Measurements from ENCODE around the gene FNTB. TPM values are rescaled to one million over a fixed set of nuclear protein-coding genes. Genes with fewer than 3 reads are reported as not detected.
"Not testable (repeated sequence)": the region's sequence is repeated elsewhere in the genome, so short reads cannot be mapped to it uniquely, and the experiment has no call there.

The FNTB gene
- total RNA-seq, 1 donor from 2014 or later, result 15.8 TPM

DNA sequence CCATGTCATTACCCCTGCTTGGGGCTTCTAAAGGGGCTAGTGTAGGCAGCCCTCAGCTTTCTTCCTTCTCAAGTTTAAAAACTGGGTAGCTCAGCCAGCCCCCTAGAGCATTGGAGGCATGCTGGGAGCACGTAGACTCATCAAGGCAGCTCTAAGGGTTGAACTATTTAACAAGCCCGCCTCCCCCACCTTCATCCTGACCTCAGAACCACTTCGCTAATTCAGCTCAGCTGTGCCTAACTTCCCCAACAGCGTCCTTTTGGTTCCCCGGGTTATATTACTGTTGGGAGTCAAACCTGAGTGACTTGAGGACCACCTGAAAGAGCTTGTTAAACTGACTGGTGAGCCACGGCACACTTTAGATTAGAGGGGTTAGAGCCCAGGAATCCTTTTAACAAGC lies 85.6 kb downstream of the FNTB start:
- intact Hi-C loops (cut with DNase I), result no loop called here
- DNase-seq, result no peak
- ATAC-seq (ENCODE audit: poor library complexity), result no peak

- ATAC-seq (ENCODE audit: poor library complexity), result peak; percentile 50
- DNase-seq, result no peak
- intact Hi-C loops (cut with DNase I), result no loop called here
Measured at GRCh38 chr14:65072937-65073336, 86.2 kb downstream of the FNTB start.

DNA sequence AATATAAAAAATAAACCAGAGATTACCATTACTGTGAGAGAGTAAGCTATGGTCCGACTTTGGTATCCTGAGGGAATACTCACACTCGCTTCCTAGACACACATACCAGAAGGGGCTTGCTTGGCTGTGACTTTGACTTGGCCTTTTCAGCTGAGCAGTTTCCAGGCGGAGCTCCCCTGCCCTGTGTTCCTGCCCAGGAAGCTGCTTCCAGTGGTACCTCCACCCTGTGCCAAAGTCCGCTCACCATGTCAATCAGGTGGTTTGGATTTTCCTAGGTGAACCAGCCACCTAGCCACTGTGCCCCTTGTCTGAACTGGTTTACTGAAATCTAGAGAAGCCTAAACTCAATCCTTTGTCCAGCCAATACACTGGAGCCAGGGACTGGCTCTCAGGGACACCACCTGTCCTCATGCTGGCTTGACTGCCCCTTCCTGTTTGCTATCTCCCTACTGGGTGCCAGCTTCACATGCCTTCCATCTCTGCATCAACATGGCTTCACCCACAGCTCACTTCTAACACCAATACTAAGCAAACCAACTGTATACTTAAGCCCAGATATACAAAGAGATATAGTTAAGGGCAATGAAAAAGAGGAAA lies 87.0 kb downstream of the FNTB start:
- peak; percentile 42 for ATAC-seq (ENCODE audit: poor library complexity)
- no peak for DNase-seq
- intact Hi-C loops (cut with DNase I), result no loop called here

DNA sequence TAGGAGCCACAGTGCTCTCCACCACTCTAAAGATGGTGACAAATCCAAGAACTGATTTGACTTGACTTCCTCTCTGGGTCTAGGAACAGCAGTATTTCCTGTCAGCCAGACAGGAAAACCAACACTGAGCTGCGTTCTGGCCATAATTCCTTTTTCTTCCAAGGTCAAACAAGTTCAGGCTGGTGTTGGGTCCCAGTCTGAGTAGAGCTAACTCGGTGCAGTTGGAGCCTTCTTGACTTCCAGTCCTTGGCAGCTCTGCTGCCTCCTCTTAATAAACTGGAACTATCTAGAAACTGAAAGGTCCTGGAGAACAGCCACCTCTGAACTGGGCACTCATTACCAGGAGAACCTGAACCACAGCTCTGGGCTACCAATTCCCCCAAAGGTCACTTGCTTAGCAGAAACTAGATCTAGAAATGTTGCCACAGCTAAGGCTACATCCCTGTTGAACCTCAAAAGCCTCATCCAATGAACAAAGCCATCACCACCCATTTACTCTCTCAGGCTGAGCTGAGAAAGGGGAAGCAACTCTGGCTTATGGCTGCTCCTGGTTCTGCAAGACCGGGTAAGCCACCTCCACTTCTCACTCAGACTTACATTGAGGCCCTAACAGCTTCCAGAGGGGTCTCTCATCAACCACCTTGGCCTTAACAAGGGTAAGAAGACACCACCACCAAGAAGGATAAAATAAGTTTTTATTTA lies 87.9 kb downstream of the FNTB start:
- DNase-seq (no peak), ATAC-seq (ENCODE audit: poor library complexity) (peak; percentile 13)
- intact Hi-C loops (cut with DNase I), result no loop called here

GRCh38 chr14:65075628-65076325 lies 89.1 kb downstream of the FNTB start:
- intact Hi-C loops (cut with DNase I), result no loop called here
- no peak for DNase-seq
- no peak for ATAC-seq (ENCODE audit: poor library complexity)

DNA sequence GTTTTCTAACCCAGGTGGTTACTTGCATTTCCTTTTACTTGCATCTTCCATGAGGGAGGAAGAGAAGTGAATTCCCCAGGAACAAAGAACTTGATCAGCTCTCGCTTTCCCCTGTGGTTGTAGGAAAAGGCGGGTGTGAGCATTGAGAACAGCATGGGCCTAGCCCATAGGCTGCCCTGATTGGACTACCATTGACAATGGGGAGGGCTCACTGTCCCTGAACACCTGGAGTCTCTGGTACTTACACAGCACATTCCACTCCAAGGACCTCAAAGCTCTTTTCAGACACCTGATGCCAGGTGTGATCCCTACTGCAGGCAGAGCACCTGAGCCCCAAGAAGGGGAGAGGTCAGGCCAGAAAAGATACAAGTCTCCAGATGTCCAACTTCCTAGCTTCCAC lies 90.6 kb downstream of the FNTB start:
- ATAC-seq (ENCODE audit: poor library complexity), result no peak
- intact Hi-C loops (cut with DNase I), result no loop called here
- DNase-seq, result no peak

DNA sequence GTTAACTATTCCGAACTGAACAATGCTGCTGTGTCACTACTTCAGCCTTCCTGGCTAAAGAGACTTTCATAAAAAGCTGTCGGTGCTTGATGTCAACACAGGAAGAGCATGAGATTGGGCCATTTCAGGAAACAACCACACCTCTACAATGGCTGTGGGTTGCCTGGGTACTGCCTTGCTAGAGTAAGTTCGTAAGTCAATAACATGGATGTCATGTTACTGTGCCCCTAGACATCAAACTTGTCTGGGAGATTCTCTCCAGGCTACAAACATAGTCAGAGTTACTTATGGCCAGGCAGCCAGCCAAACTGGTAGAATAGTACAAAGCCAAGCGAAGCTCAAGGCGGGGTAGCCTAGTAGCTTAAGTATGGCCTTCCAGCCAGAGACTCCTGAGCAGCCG lies 92.5 kb downstream of the FNTB start:
- DNase-seq (no peak), ATAC-seq (ENCODE audit: poor library complexity) (peak; percentile 4)
- intact Hi-C loops (cut with DNase I), result no loop called here

DNA sequence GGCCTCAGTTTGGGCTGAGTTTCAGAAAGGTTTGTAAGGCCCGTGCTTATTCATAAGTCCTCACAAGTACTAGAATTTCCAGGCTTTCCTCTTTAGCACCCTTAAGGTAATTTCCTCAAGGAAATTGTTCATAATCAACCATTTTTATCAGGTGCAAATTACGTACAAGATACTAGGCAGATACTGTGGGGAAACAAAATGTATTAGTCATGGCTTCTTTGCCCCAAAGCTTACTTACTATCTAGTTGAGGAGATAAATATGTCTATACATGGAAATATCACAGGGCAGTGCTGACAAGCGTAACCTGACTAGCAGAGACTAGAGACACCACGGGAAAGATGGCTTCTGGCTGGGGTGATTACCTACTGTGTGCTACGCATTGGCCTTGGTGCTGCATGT lies 93.1 kb downstream of the FNTB start:
- ATAC-seq (ENCODE audit: poor library complexity) (no peak), DNase-seq (no peak)
- intact Hi-C loops (cut with DNase I), result no loop called here

- intact Hi-C loops (cut with DNase I), result no loop called here
- peak; percentile 15 for ATAC-seq (ENCODE audit: poor library complexity)
- DNase-seq, result no peak
Measured at GRCh38 chr14:65080960-65081747, 94.5 kb downstream of the FNTB start.

DNA sequence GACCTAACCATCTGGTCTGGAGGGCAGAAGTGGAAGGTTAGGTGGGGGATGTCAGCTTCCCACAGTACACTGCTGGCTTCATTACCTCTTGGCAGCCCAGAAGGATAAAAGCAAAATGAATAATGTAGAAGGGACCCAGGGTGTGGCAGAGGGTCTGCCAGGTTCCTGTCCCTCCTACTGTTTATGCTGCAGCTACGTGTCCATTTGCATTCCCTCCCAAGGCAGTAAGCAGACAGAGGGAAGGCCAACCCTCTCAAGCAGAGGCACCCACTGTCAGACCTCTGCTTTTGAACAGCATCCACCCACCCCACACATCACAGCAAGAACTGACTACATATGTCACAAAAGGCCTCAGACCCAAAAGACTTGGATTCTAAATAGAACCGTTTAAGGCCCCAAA lies 96.2 kb downstream of the FNTB start:
- intact Hi-C loops (cut with DNase I), result no loop called here
- no peak for ATAC-seq (ENCODE audit: poor library complexity)
- no peak for DNase-seq

- peak; percentile 65 for ATAC-seq (ENCODE audit: poor library complexity)
- intact Hi-C loops (cut with DNase I), result no loop called here
- no peak for DNase-seq
Measured at GRCh38 chr14:65084554-65085505, 98.1 kb downstream of the FNTB start.

GRCh38 chr14:65086686-65087085 lies 100.0 kb downstream of the FNTB start:
- intact Hi-C loops (cut with DNase I); ATAC-seq (ENCODE audit: poor library complexity); DNase-seq: not testable (repeated sequence)

GRCh38 chr14:65087835-65088234 lies 101.1 kb downstream of the FNTB start:
- ATAC-seq (ENCODE audit: poor library complexity); intact Hi-C loops (cut with DNase I): not testable (repeated sequence)

DNA sequence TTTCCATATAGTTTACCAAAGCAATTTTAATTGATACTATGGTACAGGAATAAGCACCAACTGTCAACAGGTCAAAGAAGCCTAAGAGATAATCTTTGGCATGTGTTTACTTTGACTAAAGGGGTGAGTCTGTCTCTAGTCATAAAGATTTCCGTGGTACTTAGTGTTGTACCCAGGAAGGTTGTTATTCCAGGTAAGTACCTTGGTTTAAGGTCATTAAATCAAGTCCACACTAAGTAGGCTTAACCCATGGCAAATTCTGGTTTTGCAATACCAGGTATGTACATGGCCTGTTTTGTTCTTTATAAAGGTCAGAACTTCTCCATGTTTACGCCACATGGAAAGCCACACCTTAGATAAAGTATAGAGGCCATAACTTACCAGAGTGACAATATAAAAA lies 105.7 kb downstream of the FNTB start:
- intact Hi-C loops (cut with DNase I), result no loop called here
- no peak for DNase-seq
- no peak for ATAC-seq (ENCODE audit: poor library complexity)

More at GRCh38 chr14:65087835-65088234, 101.1 kb downstream of the FNTB start:
- not testable (repeated sequence) for DNase-seq

GRCh38 chr14:65095633-65096205 lies 109.0 kb downstream of the FNTB start:
- intact Hi-C loops (cut with DNase I), result no loop called here
- peak; percentile 58 for DNase-seq
- peak; percentile 84 for ATAC-seq (ENCODE audit: poor library complexity)

DNA sequence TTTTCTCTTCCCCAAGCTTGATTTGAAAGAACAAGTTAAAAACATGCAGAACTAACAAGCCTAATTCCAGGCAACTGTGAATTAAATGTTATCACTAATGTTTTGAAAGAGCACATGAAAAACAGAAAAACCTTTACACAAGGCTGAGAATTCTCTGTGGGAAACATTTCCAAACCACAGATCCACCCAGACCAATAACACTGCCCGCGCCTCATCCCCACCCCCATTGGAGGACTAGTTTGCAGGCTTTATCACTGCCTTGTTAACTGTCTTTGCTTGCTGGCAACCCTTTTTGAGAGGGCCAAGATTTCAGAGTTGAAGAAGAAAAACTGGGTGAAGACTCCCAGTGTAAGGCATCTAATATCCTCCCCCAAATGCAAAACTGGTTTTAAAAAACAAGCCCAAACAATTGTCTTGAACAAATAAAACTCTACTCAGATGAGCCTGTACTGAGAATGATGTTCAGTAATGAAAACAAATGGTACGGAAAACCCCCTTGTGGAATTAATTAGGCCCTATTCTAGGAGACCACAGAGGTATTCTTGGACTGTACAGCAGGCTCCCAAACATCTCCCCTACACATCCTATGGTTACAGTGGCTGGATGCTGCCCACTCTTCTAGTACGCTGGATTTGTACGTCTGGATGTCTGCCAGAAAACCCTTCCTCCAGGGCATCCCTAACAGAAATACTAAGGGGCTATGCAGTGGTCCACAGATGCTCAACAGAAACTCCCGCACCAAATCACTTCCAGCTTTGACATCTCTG lies 109.8 kb downstream of the FNTB start:
- DNase-seq (peak; percentile 50), ATAC-seq (ENCODE audit: poor library complexity) (peak; percentile 39)
- intact Hi-C loops (cut with DNase I), result no loop called here

DNA sequence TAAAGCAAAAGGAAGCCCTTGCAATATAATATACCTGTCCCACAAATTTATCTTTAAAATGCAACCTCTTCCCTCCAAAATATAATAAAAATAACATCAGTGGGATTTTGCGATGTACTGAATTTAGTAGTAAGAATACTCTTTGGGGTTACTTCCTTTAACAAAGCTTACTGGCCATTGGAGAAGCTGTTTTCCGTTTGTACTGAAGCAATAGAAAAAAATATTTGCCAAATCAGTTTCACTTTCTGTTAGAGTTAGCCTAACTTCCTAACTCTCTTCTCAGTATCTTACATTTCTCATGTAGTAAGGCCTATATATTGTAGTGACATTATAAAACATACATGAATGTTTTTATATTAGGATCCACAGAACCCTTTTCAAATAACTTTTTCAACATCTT lies 111.9 kb downstream of the FNTB start:
- intact Hi-C loops (cut with DNase I), result no loop called here
- ATAC-seq (ENCODE audit: poor library complexity) (no peak), DNase-seq (no peak)
